Left ventricle myocardium inferior (tissue), 1 donor: ENCODE results near the gene GIMAP2. TPM values are rescaled to one million over a fixed set of nuclear protein-coding genes. Genes with fewer than 3 reads are reported as not detected.

ENCODE experiments used
- DNase-seq: peaks from one replicate; pipeline ENCODE4 v3.0.0-alpha.2; 2020
- H3K27ac ChIP-seq: fragments of 200-600 bp; replicated peaks from 2 replicates; pipeline ENCODE4 v1.8.0; 2021
- H3K27me3 ChIP-seq: fragments of 200-600 bp; 2 replicates; pipeline ENCODE4 v1.8.0; 2021; ENCODE audit warnings: low read depth
- H3K36me3 ChIP-seq: fragments of 200-600 bp; 2 replicates; pipeline ENCODE4 v1.8.0; 2021
- H3K4me1 ChIP-seq: fragments of 200-600 bp; 2 replicates; pipeline ENCODE4 v1.8.0; 2021
- H3K4me3 ChIP-seq: fragments of 200-600 bp; 2 replicates; pipeline ENCODE4 v1.8.0; 2021; ENCODE audit warnings: mild to moderate bottlenecking, moderate library complexity
- H3K9me3 ChIP-seq: fragments of 200-600 bp; replicated peaks from 2 replicates; pipeline ENCODE4 v1.8.0; 2021
- intact Hi-C: fragments of 100-400 bp; cut with micrococcal nuclease; formaldehyde crosslinking; loops from one replicate; pipeline ENCODE4 v1.11.0; 2022
- total RNA-seq: library from RNA; stranded (reverse); fragmentation: NEBNext Ultra II Directional; extraction: Animal tissue kit (Norgen Biotek cat#: 25700); gene quantifications from one replicate; pipeline ENCODE4 v1.2.1, GENCODE V29; 2021
- TF ChIP-seq, protein P1 (sequence below): fragments of 200-600 bp; IDR thresholded peaks from 2 replicates; pipeline ENCODE4 v1.8.0; 2021; ENCODE audit warnings: antibody characterized with exemption, mild to moderate bottlenecking, borderline replicate concordance
- donor health status: DM: no; HTN: yes; CAD: no; lungs with severe emphysema.

The GIMAP2 gene
- total RNA-seq, 1 donor from 2014 or later = 5.0 TPM

DNA sequence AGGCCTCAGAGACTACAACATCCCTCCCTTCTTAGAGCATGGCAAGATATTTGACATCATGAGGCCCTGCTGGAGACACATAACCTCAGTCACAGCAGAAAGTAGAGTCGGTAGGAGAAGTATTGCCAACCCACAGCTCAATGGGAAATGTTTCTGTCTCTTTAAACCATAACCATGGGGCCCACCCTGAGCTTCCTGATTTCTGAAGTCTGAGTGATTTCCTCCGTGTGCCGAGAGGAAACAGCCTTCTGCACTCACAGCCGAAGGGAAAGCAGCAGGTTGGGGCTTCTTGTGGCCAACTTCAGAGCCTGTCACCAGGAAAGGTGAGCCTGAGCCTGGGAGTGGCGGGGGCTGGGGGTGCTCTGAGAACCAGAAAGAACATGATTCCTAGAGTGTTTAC is 30.9 kb downstream of the GIMAP2 start, which contains the start of gene GIMAP1:
Gene GIMAP1 (plus strand): TSS at position 246 of the 400 bp plus-strand sequence. CDS start 2,435 bp downstream, outside the sequence.
- intact Hi-C loops = loop anchor here (10.0 kb wide), 1 partner anchor 82 kb away; the partner anchor contains the start of gene GIMAP6
- H3K4me3 ChIP-seq = peak within 1 kb of the TSS; percentile 69

DNA sequence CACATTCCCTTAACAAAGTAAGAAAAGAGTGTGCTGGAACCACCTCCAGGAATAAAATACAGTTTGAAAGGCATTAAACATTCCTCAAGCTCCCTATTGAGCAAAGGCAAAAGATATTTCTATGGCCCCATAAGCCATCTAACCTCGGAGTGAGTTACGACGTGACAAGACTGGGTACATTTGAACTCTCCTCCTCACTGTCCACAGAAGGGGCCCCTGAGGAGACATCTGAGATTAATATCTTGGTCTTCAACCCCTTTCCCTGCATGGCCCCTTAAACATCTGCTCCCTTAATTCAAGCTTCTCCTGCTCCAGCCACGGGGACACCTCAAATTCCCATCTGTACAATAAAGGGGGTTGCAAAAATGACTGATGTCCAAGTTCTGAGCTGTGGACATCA is 31.4 kb downstream of the GIMAP2 start:
- intact Hi-C loops = loop anchor here (10.0 kb wide), 1 partner anchor 82 kb away; the partner anchor contains the start of gene GIMAP6
- H3K9me3 ChIP-seq = peaks cover 22% of the 10 kb centered on the region
- H3K27me3 ChIP-seq = no peaks in the 10 kb centered on the region
- peak overlapping the region; percentile 91 for H3K27ac ChIP-seq
- peaks cover 28% of the 10 kb centered on the region for H3K36me3 ChIP-seq
- peaks cover 24% of the 10 kb centered on the region for H3K4me1 ChIP-seq
- no peak for DNase-seq
- TF ChIP-seq, protein P1, sequence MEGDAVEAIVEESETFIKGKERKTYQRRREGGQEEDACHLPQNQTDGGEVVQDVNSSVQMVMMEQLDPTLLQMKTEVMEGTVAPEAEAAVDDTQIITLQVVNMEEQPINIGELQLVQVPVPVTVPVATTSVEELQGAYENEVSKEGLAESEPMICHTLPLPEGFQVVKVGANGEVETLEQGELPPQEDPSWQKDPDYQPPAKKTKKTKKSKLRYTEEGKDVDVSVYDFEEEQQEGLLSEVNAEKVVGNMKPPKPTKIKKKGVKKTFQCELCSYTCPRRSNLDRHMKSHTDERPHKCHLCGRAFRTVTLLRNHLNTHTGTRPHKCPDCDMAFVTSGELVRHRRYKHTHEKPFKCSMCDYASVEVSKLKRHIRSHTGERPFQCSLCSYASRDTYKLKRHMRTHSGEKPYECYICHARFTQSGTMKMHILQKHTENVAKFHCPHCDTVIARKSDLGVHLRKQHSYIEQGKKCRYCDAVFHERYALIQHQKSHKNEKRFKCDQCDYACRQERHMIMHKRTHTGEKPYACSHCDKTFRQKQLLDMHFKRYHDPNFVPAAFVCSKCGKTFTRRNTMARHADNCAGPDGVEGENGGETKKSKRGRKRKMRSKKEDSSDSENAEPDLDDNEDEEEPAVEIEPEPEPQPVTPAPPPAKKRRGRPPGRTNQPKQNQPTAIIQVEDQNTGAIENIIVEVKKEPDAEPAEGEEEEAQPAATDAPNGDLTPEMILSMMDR = no peak
- H3K4me3 ChIP-seq = peak overlapping the region; percentile 69

More for the DNA sequence above, 30.9 kb downstream of the GIMAP2 start, which contains the start of gene GIMAP1:
- Histone ChIP-seq H3K4me1 (peaks cover 24% of the 10 kb centered on the region), H3K36me3 (peaks cover 26% of the 10 kb centered on the region), H3K9me3 (peaks cover 22% of the 10 kb centered on the region), H3K27ac (peak within 1 kb of the TSS; percentile 91), H3K27me3 (no peaks in the 10 kb centered on the region)
- DNase-seq = peak; percentile 47
- TF ChIP-seq, protein P1 = no peak

- Histone ChIP-seq H3K36me3 (peaks cover 33% of the 10 kb centered on the region), H3K9me3 (peaks cover 12% of the 10 kb centered on the region), H3K4me1 (peaks cover 29% of the 10 kb centered on the region), H3K27me3 (no peaks in the 10 kb centered on the region), H3K4me3 (peak overlapping the region; percentile 69), H3K27ac (peak overlapping the region; percentile 91)
- TF ChIP-seq, protein P1 = no peak
- DNase-seq = no peak
- intact Hi-C loops = loop anchor here (10.0 kb wide), 1 partner anchor 83 kb away; the partner anchor contains the start of gene GIMAP6
Measured at GRCh38 chr7:150717814-150718420, 32.4 kb downstream of the GIMAP2 start.

DNA sequence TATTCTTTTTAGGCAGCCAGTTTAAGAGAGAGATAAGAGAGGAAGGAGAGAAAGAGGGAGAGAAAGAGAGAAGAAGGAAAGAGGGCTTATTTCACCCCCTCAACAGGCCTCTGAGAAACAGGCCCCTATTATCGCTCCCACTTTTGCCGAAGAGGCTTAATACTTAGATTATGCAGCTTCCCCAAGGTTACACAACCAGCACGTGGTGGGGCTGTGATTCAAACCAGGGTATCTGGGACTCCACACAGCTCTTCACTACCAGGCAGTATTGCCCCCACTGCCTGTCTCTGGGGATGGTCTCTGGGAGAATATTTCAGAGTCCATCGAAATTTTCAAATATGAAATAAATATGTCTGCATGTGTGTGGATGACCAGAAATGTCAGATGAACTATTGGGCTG is 33.9 kb downstream of the GIMAP2 start:
- TF ChIP-seq, protein P1 = no peak
- Histone ChIP-seq H3K27ac (peak overlapping the region; percentile 91), H3K9me3 (no peaks in the 10 kb centered on the region), H3K27me3 (no peaks in the 10 kb centered on the region), H3K4me1 (peaks cover 40% of the 10 kb centered on the region), H3K4me3 (peak overlapping the region; percentile 69), H3K36me3 (peaks cover 33% of the 10 kb centered on the region)
- intact Hi-C loops = loop anchor here (10.0 kb wide), 1 partner anchor 85 kb away; the partner anchor contains the start of gene GIMAP6
- no peak for DNase-seq

- Histone ChIP-seq H3K36me3 (peaks cover 33% of the 10 kb centered on the region), H3K27ac (peak overlapping the region; percentile 91), H3K9me3 (no peaks in the 10 kb centered on the region), H3K4me1 (peaks cover 40% of the 10 kb centered on the region), H3K4me3 (peak overlapping the region; percentile 69), H3K27me3 (no peaks in the 10 kb centered on the region)
- no peak for DNase-seq
- TF ChIP-seq, protein P1 = no peak
- intact Hi-C loops = loop anchor here (10.0 kb wide), 1 partner anchor 85 kb away; the partner anchor contains the start of gene GIMAP6
Measured at GRCh38 chr7:150719960-150720891, 34.7 kb downstream of the GIMAP2 start.
